LNCAP (cell line): Measurements from ENCODE around the gene ASIC1.

Experiments used
- TF ChIP-seq, protein P1 (sequence below): fragments of 450-650 bp; IDR thresholded peaks from 2 replicates; pipeline ENCODE4 v1.5.1; 2017; ENCODE audit warnings: mild to moderate bottlenecking

ASIC1 gene

DNA sequence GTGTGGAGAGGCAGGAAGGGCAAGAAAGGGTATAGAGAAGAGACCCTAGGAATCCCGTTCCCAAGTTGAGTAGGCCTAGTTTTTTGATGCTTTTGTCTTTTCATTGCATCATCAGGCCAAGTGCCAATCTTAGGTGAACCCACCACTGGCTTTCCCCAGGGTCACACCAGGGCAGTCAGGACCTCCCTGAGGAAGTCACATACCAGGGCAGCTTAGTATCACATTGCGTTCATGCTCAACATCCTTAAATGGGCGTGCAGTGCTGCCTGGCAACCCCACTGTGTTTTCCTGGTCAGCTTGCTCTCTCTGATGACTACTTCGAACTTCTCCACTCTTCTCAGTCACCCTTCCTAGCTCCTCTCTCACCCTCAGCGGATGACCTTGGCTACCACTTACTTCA, 9.0 kb downstream of the ASIC1 start:
- TF ChIP-seq, protein P1, sequence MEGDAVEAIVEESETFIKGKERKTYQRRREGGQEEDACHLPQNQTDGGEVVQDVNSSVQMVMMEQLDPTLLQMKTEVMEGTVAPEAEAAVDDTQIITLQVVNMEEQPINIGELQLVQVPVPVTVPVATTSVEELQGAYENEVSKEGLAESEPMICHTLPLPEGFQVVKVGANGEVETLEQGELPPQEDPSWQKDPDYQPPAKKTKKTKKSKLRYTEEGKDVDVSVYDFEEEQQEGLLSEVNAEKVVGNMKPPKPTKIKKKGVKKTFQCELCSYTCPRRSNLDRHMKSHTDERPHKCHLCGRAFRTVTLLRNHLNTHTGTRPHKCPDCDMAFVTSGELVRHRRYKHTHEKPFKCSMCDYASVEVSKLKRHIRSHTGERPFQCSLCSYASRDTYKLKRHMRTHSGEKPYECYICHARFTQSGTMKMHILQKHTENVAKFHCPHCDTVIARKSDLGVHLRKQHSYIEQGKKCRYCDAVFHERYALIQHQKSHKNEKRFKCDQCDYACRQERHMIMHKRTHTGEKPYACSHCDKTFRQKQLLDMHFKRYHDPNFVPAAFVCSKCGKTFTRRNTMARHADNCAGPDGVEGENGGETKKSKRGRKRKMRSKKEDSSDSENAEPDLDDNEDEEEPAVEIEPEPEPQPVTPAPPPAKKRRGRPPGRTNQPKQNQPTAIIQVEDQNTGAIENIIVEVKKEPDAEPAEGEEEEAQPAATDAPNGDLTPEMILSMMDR: no peak

DNA sequence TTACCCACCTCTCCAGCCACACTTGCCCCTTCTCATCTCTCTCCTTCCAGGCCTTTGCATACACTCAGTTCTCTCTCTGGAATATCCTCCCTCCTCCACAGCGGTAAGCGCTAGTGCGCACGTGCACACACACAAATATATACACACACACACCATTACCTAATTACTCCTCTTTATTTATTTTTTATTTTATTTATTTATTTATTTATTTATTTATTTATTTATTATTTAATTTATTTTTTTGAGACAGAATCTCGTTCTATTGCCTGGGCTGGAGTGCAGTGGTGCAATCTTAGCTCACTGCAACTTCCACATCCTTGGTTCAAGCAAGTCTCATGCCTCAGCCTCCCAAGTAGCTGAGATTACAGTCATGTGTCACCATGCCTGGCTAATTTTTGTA, 11.7 kb downstream of the ASIC1 start:
- TF ChIP-seq, protein P1: no peak

DNA sequence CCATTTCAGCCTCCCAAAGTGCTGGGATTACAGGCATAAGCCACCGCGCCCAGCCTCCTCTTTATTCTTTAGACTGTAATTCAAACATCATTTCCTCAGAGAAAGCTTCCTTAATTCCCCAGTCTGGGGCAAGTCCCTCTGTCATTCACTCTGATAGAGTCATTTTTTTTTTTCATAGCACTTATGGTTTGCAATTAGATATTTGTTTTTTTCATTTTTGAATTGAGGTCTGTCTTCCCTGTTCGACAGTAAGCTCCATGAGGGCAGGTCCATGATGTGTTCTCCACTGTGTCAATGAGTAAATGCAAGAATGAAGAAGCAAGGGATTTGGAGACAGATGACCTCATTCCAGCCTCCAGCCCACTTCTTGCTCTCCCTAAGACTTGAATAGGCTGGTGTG, 12.1 kb downstream of the ASIC1 start:
- TF ChIP-seq, protein P1: no peak

DNA sequence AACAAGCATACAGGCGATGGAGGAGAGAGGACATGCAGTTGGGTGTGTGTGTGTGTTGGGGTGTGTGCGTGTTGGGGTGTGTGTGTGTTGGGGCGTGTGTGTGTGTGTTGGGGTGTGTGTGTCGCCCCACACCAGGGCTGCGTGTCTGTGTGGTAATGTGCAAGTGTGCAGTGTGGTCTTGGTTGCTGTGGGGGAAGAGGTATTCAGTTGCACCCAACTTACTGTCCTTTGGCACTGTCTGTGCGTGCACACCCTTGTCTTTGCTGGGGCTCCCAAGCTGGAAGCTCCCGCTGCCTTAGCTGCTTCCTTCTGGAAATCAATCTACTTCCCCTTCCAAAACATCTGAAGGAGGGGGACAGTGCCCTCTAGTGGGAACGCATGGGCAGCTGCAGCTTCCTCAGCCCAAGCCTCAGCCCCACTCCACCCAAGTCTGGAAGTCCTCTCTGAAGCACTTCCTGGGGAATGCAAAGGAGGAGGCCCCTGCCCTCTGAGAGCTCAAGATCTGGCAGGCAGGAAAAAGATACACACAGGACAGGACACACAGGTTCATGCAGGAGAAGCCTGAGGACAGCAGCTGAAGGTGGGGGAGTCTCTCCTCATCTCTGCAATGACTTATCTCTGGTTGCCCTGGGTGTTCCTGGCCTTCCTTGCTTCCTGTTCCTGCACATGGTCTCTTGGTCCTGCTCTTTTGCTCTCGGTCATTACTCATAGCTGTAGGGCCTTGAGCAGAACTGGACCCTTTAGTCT, 13.1 kb downstream of the ASIC1 start:
- TF ChIP-seq, protein P1: peak; percentile 95

DNA sequence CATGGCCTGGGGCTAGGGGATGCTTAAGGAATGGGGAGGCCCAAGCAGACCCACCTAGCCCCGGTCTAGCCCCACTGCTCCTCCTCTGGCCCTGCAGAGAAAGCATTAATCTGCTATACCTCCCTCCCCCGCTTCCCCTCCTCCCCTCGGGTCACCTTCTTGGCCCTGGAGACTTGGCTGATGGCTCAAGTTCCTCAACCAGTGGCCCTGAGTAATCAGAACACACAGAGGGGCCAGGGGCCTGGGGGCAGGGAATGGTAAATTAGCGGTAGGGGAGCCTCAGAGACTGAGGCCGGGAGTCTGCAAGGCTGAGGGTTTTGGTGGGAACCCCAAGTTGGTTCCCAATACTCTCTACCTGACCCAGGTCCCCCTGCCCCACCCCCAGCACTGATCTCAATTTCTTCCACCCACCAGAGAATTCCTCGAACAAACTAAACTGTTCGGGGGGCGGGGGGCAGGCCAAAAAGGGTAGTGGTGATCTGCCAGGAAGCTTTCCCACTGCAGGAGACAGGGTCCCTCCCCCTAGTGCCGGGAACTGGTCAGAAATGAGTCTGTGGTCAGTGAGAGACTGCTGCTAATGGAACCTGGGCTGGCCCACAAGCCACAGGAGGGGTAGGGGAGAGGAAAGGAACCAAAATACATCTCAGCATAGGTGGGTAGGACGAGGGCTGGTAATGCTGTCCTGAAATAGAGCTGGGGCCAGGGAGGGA, 15.0 kb downstream of the ASIC1 start:
- TF ChIP-seq, protein P1: no peak

DNA sequence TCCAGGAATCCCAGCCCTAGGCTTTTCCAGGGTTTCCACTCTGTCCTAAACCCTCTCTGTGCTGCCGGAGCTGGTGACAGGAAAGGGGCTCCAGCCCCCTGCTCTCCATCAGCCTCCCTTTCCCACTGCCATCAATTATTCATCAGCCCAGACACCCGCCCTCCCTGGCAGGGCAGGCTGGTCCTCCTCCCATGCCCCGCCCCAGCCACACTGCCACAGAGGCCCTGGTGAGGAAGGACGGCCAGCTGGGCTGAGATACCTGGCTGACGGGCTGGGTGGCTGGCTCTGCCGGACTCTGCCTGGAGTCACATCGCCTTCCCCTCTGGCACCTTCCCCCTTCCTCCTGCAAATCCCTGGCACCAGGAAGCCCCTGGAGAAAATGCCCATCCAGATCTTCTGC, 15.8 kb downstream of the ASIC1 start:
- TF ChIP-seq, protein P1: no peak

DNA sequence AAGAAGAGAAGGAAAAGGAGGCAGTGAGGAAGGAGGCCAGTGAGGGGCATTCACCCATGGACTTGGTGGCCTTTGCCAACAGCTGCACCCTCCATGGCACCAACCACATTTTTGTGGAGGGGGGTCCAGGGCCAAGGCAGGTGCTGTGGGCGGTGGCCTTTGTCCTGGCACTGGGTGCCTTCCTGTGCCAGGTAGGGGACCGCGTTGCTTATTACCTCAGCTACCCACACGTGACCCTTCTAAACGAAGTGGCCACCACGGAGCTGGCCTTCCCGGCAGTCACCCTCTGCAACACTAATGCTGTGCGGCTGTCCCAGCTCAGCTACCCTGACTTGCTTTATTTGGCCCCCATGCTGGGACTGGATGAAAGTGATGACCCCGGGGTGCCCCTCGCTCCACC, 16.3 kb downstream of the ASIC1 start:
- TF ChIP-seq, protein P1: no peak
